ENCODE results near the gene FNIP1.

Gene FNIP1

DNA sequence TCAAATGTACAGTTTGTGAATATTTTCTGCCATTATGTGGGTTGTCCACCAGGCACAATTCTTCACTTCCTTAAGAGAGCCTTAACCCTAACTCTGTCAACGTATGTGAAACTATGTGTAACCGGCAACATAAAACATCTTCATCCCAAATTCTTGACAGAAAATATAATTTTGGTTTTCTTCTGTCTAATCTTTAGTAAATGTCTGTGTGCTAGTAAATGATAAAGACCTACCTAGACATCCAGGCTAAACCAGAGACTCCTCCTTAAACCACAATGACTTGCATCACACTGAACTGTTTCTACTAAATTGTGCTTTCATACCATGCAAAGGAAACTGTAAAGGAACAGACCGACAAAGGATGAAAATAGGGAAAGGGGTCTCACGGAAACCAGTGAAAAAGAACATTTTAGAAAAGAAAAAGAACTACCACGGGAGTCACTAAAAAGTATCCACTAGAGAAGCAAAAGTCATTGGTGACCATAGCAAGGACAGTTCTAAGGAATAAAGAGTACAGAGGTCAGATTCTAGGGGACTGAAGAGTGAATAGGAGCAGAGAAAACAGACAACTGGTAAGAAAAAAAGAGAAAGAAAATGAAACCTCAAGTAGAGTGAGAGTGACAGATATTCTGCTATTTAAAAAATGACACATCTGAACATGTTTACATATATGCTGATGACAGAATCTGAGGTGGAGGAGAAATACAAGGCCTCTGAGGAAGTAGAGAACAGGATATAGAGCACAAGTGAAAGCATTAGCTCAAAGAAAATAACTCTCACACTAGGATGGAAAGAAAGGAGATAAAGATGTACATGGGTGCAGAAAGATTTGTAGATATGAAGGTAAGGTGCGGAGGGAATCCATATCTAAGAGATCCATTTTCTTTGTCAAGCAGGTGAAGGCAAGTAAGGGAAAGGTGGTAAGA lies 49.4 kb downstream of the FNIP1 start:
- no peak for TF ChIP-seq EZH2phosphoT487 (conservative IDR thresholded peaks at IDR 0.05; ENCODE audit: low read length)
- TF ChIP-seq, protein P1, sequence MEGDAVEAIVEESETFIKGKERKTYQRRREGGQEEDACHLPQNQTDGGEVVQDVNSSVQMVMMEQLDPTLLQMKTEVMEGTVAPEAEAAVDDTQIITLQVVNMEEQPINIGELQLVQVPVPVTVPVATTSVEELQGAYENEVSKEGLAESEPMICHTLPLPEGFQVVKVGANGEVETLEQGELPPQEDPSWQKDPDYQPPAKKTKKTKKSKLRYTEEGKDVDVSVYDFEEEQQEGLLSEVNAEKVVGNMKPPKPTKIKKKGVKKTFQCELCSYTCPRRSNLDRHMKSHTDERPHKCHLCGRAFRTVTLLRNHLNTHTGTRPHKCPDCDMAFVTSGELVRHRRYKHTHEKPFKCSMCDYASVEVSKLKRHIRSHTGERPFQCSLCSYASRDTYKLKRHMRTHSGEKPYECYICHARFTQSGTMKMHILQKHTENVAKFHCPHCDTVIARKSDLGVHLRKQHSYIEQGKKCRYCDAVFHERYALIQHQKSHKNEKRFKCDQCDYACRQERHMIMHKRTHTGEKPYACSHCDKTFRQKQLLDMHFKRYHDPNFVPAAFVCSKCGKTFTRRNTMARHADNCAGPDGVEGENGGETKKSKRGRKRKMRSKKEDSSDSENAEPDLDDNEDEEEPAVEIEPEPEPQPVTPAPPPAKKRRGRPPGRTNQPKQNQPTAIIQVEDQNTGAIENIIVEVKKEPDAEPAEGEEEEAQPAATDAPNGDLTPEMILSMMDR (IDR thresholded peaks at IDR 0.05; ENCODE audit: insufficient read depth, low read length, poor library complexity, severe bottlenecking): no peak
- Histone ChIP-seq H3K36me3 (ENCODE audit: low read length) (peaks cover 6% of the 10 kb centered on the region; the same call in 1 of the 2 replicates), H2AFZ (ENCODE audit: low read depth, low read length, severe bottlenecking) (no peak overlapping the region), H3K4me2 (ENCODE audit: low read depth, low read length, poor library complexity, severe bottlenecking) (no peak overlapping the region), H3K79me2 (ENCODE audit: insufficient read depth, low read length) (peaks cover 49% of the 10 kb centered on the region), H3K9ac (ENCODE audit: low read length) (no peak overlapping the region), H3K27ac (ENCODE audit: low read depth, low read length) (no peak overlapping the region), H4K20me1 (ENCODE audit: low read depth, low read length) (no peaks in the 10 kb centered on the region), H3K9me2 (replicated peaks; ENCODE audit: insufficient read depth, low read length) (no peaks in the 10 kb centered on the region), H3K4me3 (ENCODE audit: insufficient read depth, low read length, poor library complexity, severe bottlenecking) (no peak overlapping the region), H3F3A (ENCODE audit: insufficient read depth) (no peaks in the 10 kb centered on the region), H3K9me3 (ENCODE audit: insufficient read depth, low read length) (no peaks in the 10 kb centered on the region), H3K27me3 (ENCODE audit: low read length) (no peaks in the 10 kb centered on the region)

DNA sequence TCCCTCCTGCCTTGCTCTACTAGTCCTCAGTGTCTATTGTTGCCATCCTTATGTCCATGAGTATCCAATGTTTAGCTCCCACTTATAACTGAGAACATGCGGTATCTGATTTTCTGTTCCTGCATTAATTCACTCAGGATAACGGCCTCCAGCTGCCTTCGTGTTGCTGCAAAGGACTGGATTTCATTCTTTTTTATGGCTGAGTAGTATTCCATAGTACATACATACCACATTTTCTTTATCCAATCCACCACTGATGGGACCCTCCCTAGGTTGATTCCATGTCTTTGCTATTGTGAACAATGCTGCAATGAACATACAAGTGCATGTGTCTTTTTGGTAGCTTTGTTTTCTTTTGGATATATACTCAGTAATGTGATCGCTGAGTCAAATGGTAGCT lies 50.4 kb downstream of the FNIP1 start:
- Histone ChIP-seq H2AFZ (ENCODE audit: low read depth, low read length, severe bottlenecking) (no peak overlapping the region), H3K4me2 (ENCODE audit: low read depth, low read length, poor library complexity, severe bottlenecking) (no peak overlapping the region), H3K9me2 (replicated peaks; ENCODE audit: insufficient read depth, low read length) (no peaks in the 10 kb centered on the region), H3F3A (ENCODE audit: insufficient read depth) (no peaks in the 10 kb centered on the region), H3K36me3 (ENCODE audit: low read length) (peaks cover 10% of the 10 kb centered on the region; the same call in 1 of the 2 replicates), H3K27me3 (ENCODE audit: low read length) (no peaks in the 10 kb centered on the region), H3K27ac (ENCODE audit: low read depth, low read length) (no peak overlapping the region), H3K9me3 (ENCODE audit: insufficient read depth, low read length) (no peaks in the 10 kb centered on the region), H3K4me3 (ENCODE audit: insufficient read depth, low read length, poor library complexity, severe bottlenecking) (no peak overlapping the region), H4K20me1 (ENCODE audit: low read depth, low read length) (no peaks in the 10 kb centered on the region), H3K79me2 (ENCODE audit: insufficient read depth, low read length) (peaks cover 40% of the 10 kb centered on the region), H3K9ac (ENCODE audit: low read length) (no peak overlapping the region)
- no peak for TF ChIP-seq EZH2phosphoT487 (conservative IDR thresholded peaks at IDR 0.05; ENCODE audit: low read length)

DNA sequence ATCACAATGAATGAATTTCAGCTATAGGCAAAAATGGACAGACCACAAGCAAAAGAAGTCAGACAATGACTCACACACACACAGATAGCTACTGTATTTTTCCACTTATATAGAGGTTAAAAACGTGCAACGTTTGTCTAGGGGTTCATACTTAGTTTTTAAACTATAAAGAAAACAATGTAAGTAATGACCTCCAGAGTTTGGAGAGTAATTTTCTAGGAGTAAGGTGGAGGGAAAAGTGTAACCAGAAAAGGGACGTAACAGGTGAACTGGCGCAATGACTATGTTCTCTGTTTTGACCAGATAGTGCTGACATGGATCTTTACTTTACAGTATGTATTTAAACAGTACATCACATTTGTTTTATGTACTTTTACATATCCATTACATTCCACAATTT lies 51.1 kb downstream of the FNIP1 start:
- H3K9me2 ChIP-seq (replicated peaks; ENCODE audit: insufficient read depth, low read length): no peaks in the 10 kb centered on the region
- no peak overlapping the region for H3K4me2 ChIP-seq (ENCODE audit: low read depth, low read length, poor library complexity, severe bottlenecking)
- H3F3A ChIP-seq (ENCODE audit: insufficient read depth): no peaks in the 10 kb centered on the region
- no peaks in the 10 kb centered on the region for H3K27me3 ChIP-seq (ENCODE audit: low read length)
- H4K20me1 ChIP-seq (ENCODE audit: low read depth, low read length): no peaks in the 10 kb centered on the region
- TF ChIP-seq, protein P1 (IDR thresholded peaks at IDR 0.05; ENCODE audit: insufficient read depth, low read length, poor library complexity, severe bottlenecking): no peak
- no peak for TF ChIP-seq EZH2phosphoT487 (conservative IDR thresholded peaks at IDR 0.05; ENCODE audit: low read length)
- H3K79me2 ChIP-seq (ENCODE audit: insufficient read depth, low read length): peaks cover 37% of the 10 kb centered on the region
- H3K9me3 ChIP-seq (ENCODE audit: insufficient read depth, low read length): no peaks in the 10 kb centered on the region
- H3K9ac ChIP-seq (ENCODE audit: low read length): no peak overlapping the region
- H3K4me3 ChIP-seq (ENCODE audit: insufficient read depth, low read length, poor library complexity, severe bottlenecking): no peak overlapping the region
- H3K36me3 ChIP-seq (ENCODE audit: low read length): peaks cover 10% of the 10 kb centered on the region; the same call in 1 of the 2 replicates
- no peak overlapping the region for H2AFZ ChIP-seq (ENCODE audit: low read depth, low read length, severe bottlenecking)
- H3K27ac ChIP-seq (ENCODE audit: low read depth, low read length): no peak overlapping the region

DNA sequence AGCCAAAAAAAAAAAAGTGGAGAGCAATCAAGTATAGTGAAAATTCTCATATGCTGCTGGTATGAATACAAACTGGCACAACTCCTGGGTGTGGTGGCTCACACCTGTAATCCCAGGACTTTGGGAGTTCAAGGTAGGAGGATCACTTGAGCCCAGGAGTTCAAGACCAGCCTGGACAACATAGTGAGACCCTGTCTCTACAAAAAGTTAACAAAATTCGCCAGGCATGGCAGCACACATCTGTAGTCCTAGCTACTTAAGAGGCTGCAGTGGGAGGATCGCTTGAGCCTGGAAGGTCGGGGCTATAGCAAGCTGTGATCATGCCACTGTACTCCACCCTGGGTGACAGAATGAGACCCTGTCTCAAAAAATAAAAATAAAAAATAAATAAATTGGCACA lies 51.7 kb downstream of the FNIP1 start:
- Histone ChIP-seq H3K9me3 (ENCODE audit: insufficient read depth, low read length) (no peaks in the 10 kb centered on the region), H3F3A (ENCODE audit: insufficient read depth) (no peaks in the 10 kb centered on the region), H3K4me3 (ENCODE audit: insufficient read depth, low read length, poor library complexity, severe bottlenecking) (no peak overlapping the region), H3K9ac (ENCODE audit: low read length) (no peak overlapping the region), H2AFZ (ENCODE audit: low read depth, low read length, severe bottlenecking) (no peak overlapping the region), H3K27me3 (ENCODE audit: low read length) (no peaks in the 10 kb centered on the region), H3K4me2 (ENCODE audit: low read depth, low read length, poor library complexity, severe bottlenecking) (no peak overlapping the region), H3K9me2 (replicated peaks; ENCODE audit: insufficient read depth, low read length) (no peaks in the 10 kb centered on the region), H3K27ac (ENCODE audit: low read depth, low read length) (no peak overlapping the region), H3K79me2 (ENCODE audit: insufficient read depth, low read length) (peaks cover 32% of the 10 kb centered on the region), H4K20me1 (ENCODE audit: low read depth, low read length) (no peaks in the 10 kb centered on the region), H3K36me3 (ENCODE audit: low read length) (peaks cover 10% of the 10 kb centered on the region; the same call in 1 of the 2 replicates)
- TF ChIP-seq EZH2phosphoT487 (conservative IDR thresholded peaks at IDR 0.05; ENCODE audit: low read length): no peak
- TF ChIP-seq, protein P1 (IDR thresholded peaks at IDR 0.05; ENCODE audit: insufficient read depth, low read length, poor library complexity, severe bottlenecking): no peak

All from SU-DHL-6 (cell line).